PC-3 (cell line): Measurements from ENCODE around the gene C22orf42.

ENCODE experiments used
- EZH2phosphoT487 ChIP-seq: fragments of 300-600 bp; sonication (generic); IDR thresholded peaks from 2 replicates; pipeline ENCODE4 v1.6.1; 2018; ENCODE audit warnings: mild to moderate bottlenecking, antibody characterized with exemption, low read length, borderline replicate concordance
- TF ChIP-seq, protein P1 (sequence below): fragments of 300-600 bp; sonication (generic); conservative IDR thresholded peaks from 2 replicates; pipeline ENCODE4 v1.5.1; 2017; ENCODE audit warnings: antibody characterized with exemption, low read depth, mild to moderate bottlenecking, low read length

DNA sequence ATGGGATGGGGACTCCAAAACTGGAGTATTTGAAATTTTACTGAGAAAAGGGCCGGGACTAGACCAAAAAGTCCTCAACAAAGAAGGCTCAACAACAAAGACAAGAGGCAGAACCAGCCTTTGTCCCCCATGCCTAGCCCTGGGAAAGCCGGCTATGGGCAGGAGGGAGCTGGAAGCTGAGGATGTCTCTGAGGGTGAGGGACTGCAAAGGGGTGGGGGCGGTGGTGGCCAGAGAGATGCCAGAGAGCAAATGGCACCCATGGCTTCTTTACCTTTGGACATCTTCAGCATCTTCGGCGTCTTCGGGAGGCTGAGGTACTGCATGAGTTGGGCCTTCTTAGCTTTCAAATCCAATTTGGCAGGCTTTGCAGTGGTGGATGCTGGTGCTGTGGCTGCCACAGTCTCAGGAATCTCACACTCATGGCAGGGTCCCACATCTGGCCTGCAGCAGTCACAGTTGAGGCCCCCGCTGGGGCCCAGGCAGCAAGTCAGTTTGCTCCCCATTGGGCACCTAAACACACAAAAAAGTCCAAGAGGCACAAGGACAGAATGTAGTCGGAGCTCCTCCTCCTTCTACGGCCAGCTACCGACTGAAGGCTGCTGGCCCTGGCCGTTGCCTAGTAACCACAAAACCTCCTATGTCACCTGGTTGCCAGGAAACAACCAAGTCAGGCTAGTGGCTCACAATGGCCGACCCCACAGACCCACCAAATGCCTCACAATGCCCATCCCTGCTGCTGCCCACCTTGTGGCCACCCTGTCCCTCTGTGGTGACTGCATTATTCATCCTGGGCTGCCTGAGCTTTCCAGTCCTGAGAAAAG is at the start of gene C22orf42:
- TF ChIP-seq, protein P1, sequence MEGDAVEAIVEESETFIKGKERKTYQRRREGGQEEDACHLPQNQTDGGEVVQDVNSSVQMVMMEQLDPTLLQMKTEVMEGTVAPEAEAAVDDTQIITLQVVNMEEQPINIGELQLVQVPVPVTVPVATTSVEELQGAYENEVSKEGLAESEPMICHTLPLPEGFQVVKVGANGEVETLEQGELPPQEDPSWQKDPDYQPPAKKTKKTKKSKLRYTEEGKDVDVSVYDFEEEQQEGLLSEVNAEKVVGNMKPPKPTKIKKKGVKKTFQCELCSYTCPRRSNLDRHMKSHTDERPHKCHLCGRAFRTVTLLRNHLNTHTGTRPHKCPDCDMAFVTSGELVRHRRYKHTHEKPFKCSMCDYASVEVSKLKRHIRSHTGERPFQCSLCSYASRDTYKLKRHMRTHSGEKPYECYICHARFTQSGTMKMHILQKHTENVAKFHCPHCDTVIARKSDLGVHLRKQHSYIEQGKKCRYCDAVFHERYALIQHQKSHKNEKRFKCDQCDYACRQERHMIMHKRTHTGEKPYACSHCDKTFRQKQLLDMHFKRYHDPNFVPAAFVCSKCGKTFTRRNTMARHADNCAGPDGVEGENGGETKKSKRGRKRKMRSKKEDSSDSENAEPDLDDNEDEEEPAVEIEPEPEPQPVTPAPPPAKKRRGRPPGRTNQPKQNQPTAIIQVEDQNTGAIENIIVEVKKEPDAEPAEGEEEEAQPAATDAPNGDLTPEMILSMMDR = no peak
- TF ChIP-seq EZH2phosphoT487 = no peak
